HEK293 (cell line): Measurements from ENCODE around the gene SLC4A8.

Source experiments
- KLF1 ChIP-seq: fragments of 450-650 bp; formaldehyde crosslinking; IDR thresholded peaks from 2 replicates; pipeline ENCODE4 v1.5.1; 2016; ENCODE audit warnings: missing biosample characterization, missing genetic modification characterization
- PRDM1 ChIP-seq: fragments of 450-650 bp; formaldehyde crosslinking; IDR thresholded peaks from 2 replicates; pipeline ENCODE4; 2016; ENCODE audit warnings: missing biosample characterization, missing genetic modification characterization
- REST ChIP-seq: fragments of 450-650 bp; formaldehyde crosslinking; IDR thresholded peaks from 2 replicates; pipeline ENCODE4 v1.5.1; 2016; ENCODE audit warnings: missing biosample characterization, missing genetic modification characterization
- SP2 ChIP-seq: fragments of 450-650 bp; formaldehyde crosslinking; IDR thresholded peaks from 2 replicates; pipeline ENCODE4 v1.5.1; 2016; ENCODE audit warnings: missing biosample characterization, missing genetic modification characterization
- ZBTB21 ChIP-seq: fragments of 450-650 bp; formaldehyde crosslinking; IDR thresholded peaks from 2 replicates; pipeline ENCODE4 v1.5.1; 2017; ENCODE audit warnings: missing biosample characterization, missing genetic modification characterization
- ZBTB26 ChIP-seq: fragments of 450-650 bp; formaldehyde crosslinking; optimal IDR thresholded peaks from 2 replicates; pipeline ENCODE3; 2016; ENCODE audit warnings: missing biosample characterization, mild to moderate bottlenecking, missing genetic modification characterization
- ZNF362 ChIP-seq: fragments of 450-650 bp; formaldehyde crosslinking; IDR thresholded peaks from 2 replicates; pipeline ENCODE4 v1.5.1; 2016; ENCODE audit warnings: missing biosample characterization, missing genetic modification characterization
- ZNF423 ChIP-seq: fragments of 450-650 bp; formaldehyde crosslinking; IDR thresholded peaks from 2 replicates; pipeline ENCODE4 v1.5.1; 2016; ENCODE audit warnings: missing biosample characterization, missing genetic modification characterization
- ZNF48 ChIP-seq: fragments of 450-650 bp; formaldehyde crosslinking; IDR thresholded peaks from 2 replicates; pipeline ENCODE4 v1.5.1; 2016; ENCODE audit warnings: missing biosample characterization, missing genetic modification characterization
- ZNF521 ChIP-seq: fragments of 450-650 bp; formaldehyde crosslinking; IDR thresholded peaks from 2 replicates; pipeline ENCODE4 v1.5.1; 2017; ENCODE audit warnings: missing biosample characterization, mild to moderate bottlenecking, missing genetic modification characterization
- ZSCAN23 ChIP-seq: fragments of 450-650 bp; formaldehyde crosslinking; IDR thresholded peaks from 2 replicates; pipeline ENCODE4 v1.5.1; 2016; ENCODE audit warnings: missing biosample characterization, missing genetic modification characterization
- TF ChIP-seq, protein P1 (sequence below): fragments of 450-650 bp; formaldehyde crosslinking; IDR thresholded peaks from 2 replicates; pipeline ENCODE4 v1.5.1; 2016; ENCODE audit warnings: missing biosample characterization, missing genetic modification characterization
- TF ChIP-seq, protein P2 (sequence below): fragments of 450-650 bp; formaldehyde crosslinking; IDR thresholded peaks from 2 replicates; pipeline ENCODE4 v1.5.1; 2017; ENCODE audit warnings: missing biosample characterization, missing genetic modification characterization

DNA sequence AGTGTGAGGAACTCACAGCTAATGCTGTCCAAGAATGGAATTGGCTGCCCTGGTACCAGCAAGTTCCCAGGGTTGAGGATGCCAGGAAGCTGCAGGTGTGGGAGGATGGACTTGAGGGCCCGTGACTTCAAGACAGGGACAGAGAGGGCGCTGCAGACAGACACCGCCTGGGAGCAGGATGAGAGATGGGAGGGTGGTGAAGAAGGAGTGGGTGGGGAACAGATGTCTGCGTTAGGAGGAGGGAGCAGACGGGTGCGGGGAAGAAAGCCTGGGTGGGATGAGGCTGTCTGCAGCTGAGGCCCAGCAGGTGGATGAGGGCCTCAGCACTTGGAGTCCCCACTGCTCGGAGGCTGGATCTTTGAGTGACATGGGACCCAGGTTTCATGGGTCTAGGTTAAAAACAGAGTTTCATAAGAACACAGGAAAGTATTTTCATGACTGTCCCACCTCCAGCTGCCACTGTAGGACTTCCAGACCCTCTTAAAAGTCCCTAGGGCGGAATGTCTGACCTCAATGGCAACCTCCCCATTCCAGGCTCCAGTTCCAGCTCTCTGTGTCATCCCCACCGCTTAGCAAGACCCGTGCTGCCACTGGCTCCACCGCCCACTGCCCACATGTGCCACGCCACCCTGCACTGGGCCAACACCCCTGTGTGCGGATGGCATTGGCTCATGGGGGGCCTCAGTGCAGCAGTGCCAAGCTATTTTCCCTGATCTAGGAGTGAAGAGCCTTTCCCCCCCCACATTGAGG, 96.1 kb downstream of the SLC4A8 start:
- TF ChIP-seq, protein P1, sequence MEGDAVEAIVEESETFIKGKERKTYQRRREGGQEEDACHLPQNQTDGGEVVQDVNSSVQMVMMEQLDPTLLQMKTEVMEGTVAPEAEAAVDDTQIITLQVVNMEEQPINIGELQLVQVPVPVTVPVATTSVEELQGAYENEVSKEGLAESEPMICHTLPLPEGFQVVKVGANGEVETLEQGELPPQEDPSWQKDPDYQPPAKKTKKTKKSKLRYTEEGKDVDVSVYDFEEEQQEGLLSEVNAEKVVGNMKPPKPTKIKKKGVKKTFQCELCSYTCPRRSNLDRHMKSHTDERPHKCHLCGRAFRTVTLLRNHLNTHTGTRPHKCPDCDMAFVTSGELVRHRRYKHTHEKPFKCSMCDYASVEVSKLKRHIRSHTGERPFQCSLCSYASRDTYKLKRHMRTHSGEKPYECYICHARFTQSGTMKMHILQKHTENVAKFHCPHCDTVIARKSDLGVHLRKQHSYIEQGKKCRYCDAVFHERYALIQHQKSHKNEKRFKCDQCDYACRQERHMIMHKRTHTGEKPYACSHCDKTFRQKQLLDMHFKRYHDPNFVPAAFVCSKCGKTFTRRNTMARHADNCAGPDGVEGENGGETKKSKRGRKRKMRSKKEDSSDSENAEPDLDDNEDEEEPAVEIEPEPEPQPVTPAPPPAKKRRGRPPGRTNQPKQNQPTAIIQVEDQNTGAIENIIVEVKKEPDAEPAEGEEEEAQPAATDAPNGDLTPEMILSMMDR (tag by site-specific recombination), result no peak
- TF ChIP-seq PRDM1 (tag by site-specific recombination) (no peak), ZBTB26 (no peak), ZSCAN23 (tag by site-specific recombination) (no peak), REST (no peak), ZNF521 (tag by site-specific recombination) (no peak), SP2 (tag by site-specific recombination) (no peak), ZNF362 (no peak), ZNF48 (tag by site-specific recombination) (no peak), KLF1 (tag by site-specific recombination) (no peak), ZBTB21 (tag by site-specific recombination) (no peak), ZNF423 (tag by site-specific recombination) (no peak)
- TF ChIP-seq, protein P2, sequence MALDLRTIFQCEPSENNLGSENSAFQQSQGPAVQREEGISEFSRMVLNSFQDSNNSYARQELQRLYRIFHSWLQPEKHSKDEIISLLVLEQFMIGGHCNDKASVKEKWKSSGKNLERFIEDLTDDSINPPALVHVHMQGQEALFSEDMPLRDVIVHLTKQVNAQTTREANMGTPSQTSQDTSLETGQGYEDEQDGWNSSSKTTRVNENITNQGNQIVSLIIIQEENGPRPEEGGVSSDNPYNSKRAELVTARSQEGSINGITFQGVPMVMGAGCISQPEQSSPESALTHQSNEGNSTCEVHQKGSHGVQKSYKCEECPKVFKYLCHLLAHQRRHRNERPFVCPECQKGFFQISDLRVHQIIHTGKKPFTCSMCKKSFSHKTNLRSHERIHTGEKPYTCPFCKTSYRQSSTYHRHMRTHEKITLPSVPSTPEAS (tag by site-specific recombination), result no peak
